HG03432 (cell line): Measurements from ENCODE around the gene ING2.

Source experiments
- ATAC-seq: cut with Tn5 transposase; IDR thresholded peaks from one replicate; pipeline ENCODE4 v1.9.1; 2021; ENCODE audit warnings: mild to moderate bottlenecking, moderate library complexity; ENCODE audit not compliant: unreplicated experiment

ING2 gene

GRCh38 chr4:183495184-183495583 lies 9.7 kb upstream of the ING2 start:
- ATAC-seq = no peak

GRCh38 chr4:183499389-183499788 lies 5.5 kb upstream of the ING2 start:
- ATAC-seq = no peak

- ATAC-seq = no peak
These were observed 5.1 kb upstream of the ING2 start for GRCh38 chr4:183499801-183500200.

DNA sequence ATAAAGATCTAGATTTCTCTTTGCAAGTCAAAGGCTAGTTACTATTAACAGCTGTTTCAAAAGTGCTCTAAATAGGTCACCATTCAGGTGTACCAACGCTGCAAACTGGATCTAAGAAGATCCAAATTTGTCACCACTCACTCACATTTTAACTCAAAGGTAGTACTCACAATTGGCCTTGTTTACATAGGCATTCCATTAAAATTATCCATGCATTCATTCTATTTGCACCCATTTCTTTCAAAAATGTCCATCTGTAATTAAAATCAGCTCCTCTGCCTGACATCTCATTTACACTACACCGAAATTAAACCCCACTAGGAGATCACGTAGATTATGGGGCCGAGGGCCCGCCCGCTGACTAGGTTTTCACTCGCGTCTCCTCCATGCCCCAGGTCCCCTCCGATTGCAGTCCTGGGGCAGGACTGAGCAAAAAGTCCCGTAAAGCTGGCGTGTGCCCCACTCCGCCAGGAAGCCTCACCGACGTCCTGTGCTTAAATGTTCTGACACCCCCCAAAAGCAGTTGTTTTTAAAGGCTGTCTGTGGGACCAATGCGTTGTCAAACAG lies 1.3 kb upstream of the ING2 start:
- ATAC-seq = peak; percentile 0

- ATAC-seq = peak; percentile 73
These were observed 561 bp upstream of the ING2 start for GRCh38 chr4:183504064-183504929.

DNA sequence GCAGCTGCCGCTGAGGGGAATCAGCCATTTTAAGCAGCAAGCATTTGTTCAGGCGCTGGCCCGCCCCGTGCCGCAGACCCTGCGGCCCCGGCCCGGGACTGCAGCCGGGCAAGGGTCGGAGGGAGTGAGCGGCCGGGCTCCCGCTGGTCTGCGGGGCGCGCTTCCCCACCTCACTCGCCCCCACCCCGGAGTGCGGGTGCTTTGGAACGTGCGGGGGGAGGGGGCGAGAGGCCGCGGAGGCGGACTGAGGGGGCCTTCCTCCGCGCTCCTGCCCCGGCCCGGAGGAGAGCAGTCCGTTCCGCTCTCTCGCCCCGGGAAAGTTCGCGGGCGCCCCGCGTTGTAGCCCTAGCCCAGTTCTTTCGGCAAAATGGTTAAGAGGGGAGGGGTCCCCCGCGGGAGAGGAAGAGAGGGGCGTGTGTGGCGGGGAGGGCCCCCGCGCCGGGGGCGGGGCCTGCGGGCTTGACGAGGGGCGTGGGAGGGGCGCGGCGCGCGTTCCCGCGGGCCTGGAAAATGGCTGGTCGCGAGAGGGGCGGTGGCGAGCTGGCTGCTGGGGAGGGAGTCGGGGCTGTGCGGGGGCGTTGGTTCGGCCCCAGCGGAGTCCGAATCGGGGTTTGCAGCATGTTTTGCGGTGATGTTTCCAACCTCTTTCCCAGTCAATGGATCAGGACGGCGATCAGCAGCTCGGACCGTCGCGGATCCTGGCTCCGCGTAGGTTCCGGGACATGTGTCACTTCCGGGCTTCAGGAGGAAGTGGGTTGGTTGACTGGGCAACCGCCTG lies 942 bp downstream of the ING2 start:
- ATAC-seq = peak; percentile 43

- ATAC-seq = no peak
These were observed 1.5 kb downstream of the ING2 start for GRCh38 chr4:183506389-183506735.

- no peak for ATAC-seq
These were observed 3.3 kb downstream of the ING2 start for GRCh38 chr4:183507925-183508696.

DNA sequence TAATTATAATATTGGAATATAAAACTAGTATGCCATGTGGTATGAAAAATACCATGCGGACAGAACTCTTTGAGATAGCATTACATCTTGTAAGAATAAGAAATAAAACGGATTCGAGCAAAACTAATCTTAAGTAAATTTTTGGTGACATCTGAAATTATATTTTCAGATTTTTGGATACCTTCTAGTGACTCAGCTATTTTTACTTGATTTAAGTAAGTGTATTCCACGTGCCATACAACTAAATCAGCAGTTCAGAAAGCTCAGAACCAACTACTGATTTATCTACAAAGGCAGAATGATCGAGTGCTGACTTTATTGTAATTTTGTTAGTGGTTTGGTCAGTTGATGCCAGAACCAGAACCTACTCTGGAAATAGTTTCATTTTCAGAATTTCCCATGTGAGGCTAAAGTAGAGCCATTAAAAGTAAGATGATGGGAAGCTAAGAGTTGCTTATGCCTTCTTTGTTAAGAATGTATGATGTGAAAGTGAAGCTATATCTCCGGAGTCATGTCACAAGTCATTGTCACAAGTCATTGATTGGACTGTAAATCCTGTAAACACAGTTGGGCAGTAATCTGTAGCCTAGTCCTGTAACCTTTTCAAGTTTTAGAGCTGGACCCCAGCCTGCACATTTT lies 4.0 kb downstream of the ING2 start:
- no peak for ATAC-seq

GRCh38 chr4:183515411-183515810 lies 10.6 kb downstream of the ING2 start:
- no peak for ATAC-seq

GRCh38 chr4:183517194-183517593 lies 12.3 kb downstream of the ING2 start:
- no peak for ATAC-seq

DNA sequence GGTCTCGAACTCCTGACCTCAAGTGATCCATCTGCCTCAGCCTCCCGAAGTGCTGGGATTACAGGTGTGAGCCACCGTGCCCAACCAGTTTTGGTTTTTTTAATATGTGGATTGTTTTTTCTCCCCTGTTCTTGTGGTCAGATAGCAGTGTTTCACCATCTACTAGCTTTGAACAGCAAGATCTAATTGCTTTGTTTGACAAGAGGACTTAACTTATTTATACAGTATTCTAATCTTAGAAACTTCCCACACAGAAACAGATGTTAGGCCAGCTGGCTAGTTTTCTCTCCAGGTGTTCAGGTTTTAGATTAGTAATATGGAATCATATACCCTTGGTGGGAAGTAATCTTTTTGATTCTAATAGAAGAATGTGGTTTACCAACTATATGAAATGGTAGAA lies 12.9 kb downstream of the ING2 start:
- ATAC-seq = no peak

DNA sequence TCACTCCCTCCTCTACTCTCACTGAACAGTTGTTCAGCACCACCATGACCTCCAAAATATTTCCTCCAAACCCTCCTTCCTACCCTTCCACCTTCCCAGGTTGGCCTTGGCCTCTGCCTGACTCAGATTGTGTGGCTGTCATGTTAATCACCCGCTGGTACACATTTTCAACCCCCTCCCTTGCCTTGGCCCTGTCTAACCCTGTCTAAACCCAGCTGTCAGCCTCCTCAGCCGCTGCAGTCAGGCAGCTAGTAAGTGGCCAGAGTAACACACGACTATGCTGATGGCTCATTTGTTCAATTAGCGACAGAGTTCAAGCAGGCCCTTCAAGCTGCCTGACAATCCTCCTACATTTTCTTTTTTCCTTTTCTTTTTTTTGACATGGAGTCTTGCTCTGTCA lies 18.0 kb downstream of the ING2 start:
- ATAC-seq = no peak

GRCh38 chr4:183527326-183527725 lies 22.5 kb downstream of the ING2 start:
- ATAC-seq = no peak

DNA sequence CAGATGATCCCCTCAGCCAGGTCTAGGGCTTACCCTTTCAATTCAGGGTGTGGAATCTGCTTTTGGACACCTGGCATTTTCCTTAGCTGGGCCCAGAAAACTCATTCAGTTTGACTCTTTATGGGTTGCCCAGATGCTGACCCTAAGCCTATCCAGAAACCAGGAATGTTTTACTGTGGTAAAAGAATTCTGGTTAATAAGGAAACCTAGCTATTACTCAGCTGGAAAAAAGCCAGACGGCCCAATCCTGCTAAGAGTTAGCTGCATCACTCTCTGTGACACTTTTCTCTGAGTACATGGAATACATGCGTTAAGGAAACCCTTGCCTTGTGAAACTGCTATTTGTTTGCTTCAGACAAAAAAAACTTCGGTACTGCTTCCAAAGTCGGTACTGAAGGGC lies 28.0 kb downstream of the ING2 start:
- no peak for ATAC-seq

- no peak for ATAC-seq
These were observed 28.8 kb downstream of the ING2 start for GRCh38 chr4:183533698-183534097.

DNA sequence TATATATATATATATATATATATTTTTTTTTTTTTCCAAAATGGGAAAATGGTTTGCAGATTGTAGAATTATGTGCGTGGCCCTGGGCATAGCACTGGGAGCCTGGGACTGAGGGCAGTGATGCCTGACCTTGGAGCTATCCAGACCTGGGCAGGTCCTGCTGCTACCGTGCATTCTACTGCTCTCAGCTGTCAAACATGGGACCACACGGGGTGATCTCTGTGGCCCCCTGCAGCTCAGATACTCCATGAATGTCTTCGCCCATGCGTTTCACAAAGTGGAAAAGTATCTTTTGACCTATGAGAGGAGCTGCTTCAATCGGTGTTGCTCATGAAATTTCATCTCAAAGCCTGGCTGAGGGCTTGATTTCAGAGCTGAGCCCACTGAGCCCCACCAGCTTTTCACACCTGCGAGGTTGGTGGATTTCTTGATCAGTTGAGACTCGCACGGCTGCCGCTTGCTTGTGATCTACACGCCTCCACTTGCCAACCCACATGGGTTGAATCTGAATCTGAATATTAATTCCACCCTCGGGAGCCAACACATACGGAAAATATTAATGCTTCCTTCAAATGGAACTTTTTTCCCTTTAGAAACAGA lies 35.7 kb downstream of the ING2 start:
- no peak for ATAC-seq

DNA sequence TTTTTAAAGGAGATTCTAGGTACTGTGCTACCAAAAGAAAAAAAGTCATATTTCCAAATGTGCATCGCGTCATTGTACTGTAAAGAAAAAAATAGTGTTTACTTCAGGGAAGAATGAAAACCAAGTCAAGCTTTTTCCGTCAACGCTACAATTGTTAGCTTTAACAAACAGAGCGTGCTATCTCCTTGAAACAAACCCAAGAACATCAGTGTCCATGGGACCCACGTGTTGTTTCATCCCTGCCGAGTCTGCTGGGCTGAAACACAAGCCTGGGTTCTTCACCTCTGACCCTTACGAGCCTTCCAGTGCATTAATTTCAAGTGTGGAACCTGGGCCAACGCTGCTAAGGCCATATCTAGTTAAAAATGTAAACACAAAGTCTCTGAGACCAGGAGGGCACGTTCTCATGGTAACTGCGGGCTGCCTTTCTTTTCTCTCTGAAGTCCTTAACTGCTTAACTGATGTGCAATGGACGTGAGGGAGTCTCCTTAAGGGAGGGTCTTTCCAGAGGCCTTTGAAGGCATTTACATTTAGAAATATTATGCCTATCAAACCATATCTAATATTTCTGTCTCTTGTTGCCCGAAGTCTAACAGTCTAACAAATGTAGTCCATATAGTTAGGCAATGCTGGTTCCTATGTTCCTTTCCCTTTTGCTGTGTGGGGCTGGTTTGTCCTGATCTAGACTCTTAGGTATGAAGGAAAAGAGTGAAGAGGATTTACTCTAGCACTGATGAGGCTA lies 36.3 kb downstream of the ING2 start:
- ATAC-seq = no peak

DNA sequence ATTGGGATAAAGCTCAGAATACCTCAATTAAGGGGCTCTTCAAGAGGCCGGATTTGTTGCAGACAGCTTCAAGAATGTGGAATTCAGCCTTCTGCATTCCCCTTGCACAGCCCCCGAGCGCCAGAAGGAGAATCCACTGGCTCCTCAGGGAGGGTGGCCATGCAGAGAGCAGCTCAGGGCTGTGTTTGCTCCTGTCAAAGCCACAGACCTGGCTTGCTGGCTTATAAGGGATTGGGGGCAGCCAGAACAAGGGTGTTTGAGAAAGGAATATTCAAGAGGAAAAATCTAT lies 36.8 kb downstream of the ING2 start:
- ATAC-seq = no peak

- no peak for ATAC-seq
These were observed 38.6 kb downstream of the ING2 start for GRCh38 chr4:183543435-183543834.
